GM12878 (cell line): ENCODE results near the gene DPF3. TPM values are rescaled to one million over a fixed set of nuclear protein-coding genes. Genes with fewer than 3 reads are reported as not detected.

ENCODE experiments used
- ATAC-seq: fragments of 200-7000 bp; cut with Tn5 transposase; 3 replicates; pipeline ENCODE4 v1.9.1; 2020; ENCODE audit warnings: mild to moderate bottlenecking, moderate library complexity
- BruUV-seq: library from RNA; stranded (reverse); fragments of 400-500 nt; replicated peaks from 2 replicates; lab custom pipeline; 2021; lab: Mats Ljungman, UMichigan
- CTCF ChIA-PET: fragments of 300-600 bp; sonication (Branson Sonifier 250); formaldehyde crosslinking; extraction: SDS; loops from one replicate; lab custom pipeline; 2021; ENCODE audit warnings: inconsistent platforms; lab: Yijun Ruan, JAX
- POLR2A ChIA-PET: fragments of 350-600 bp; formaldehyde crosslinking; extraction: SDS; loops from one replicate; lab custom pipeline; 2021; ENCODE audit warnings: inconsistent platforms; lab: Charles Lee
- RAD21 ChIA-PET: fragments of 300-600 bp; sonication (Branson Sonifier 250); formaldehyde crosslinking; loops from one replicate; lab custom pipeline; 2023; ENCODE audit warnings: antibody characterized with exemption; ENCODE audit not compliant: unreplicated experiment; lab: Charles Lee
- SMC1A ChIA-PET: fragments of 300-600 bp; sonication (Branson Sonifier 250); formaldehyde crosslinking; loops from one replicate; lab custom pipeline; 2023; ENCODE audit not compliant: unreplicated experiment, uncharacterized antibody; lab: Charles Lee
- DNase-seq: peaks from one replicate; pipeline ENCODE4 v3.0.0-alpha.2; 2011; ENCODE audit warnings: low read depth, low spot score
- FAIRE-seq: peaks from 3 replicates; lab custom pipeline; 2011; peaks lifted over from hg19 to GRCh38; lab: Jason Lieb, UNC
- H2AFZ ChIP-seq: 2 replicates; pipeline ENCODE4 v1.6.0; 2011; ENCODE audit warnings: low read depth, low read length, control low read depth; ENCODE audit not compliant: control insufficient read depth
- H3K27ac ChIP-seq: 2 replicates; pipeline ENCODE4 v1.5.1; 2011; ENCODE audit warnings: control low read depth; ENCODE audit not compliant: control insufficient read depth, insufficient read depth
- H3K27me3 ChIP-seq, 2 experiments: replicated peaks in 1 of 2; 2 replicates each; pipeline versions ENCODE4 v1.6.0 to v1.6.1; 2011; ENCODE audit warnings: low read length in 1 of 2; ENCODE audit not compliant: control insufficient read depth in 2 of 2, insufficient read depth in 2 of 2
- H3K36me3 ChIP-seq, 2 experiments: 2 replicates each; pipeline ENCODE4 v1.5.1; 2011; ENCODE audit warnings: low read length in 1 of 2; ENCODE audit not compliant: control insufficient read depth in 2 of 2, insufficient read depth in 2 of 2
- H3K4me1 ChIP-seq: 2 replicates; pipeline ENCODE4 v1.6.1; 2011; ENCODE audit warnings: mild to moderate bottlenecking, low read length, moderate library complexity, mixed read lengths; ENCODE audit not compliant: control insufficient read depth, insufficient read depth
- H3K4me2 ChIP-seq: 2 replicates; pipeline ENCODE4 v1.6.0; 2011; ENCODE audit warnings: control low read depth; ENCODE audit not compliant: control insufficient read depth, insufficient read depth
- H3K4me3 ChIP-seq: fragments of 200-600 bp; sonication (generic); 2 replicates; pipeline ENCODE4 v1.5.1; 2016
- H3K79me2 ChIP-seq: 2 replicates; pipeline ENCODE4 v1.6.0; 2011; ENCODE audit warnings: low read length; ENCODE audit not compliant: control insufficient read depth, insufficient read depth
- H3K9ac ChIP-seq: 2 replicates; pipeline ENCODE4 v1.8.0; 2011; ENCODE audit warnings: low read length, control low read depth, mixed read lengths; ENCODE audit not compliant: control insufficient read depth, insufficient read depth
- H3K9me3 ChIP-seq: replicated peaks from 3 replicates; pipeline ENCODE4 v1.5.1; 2011; ENCODE audit warnings: mild to moderate bottlenecking, low read length; ENCODE audit not compliant: control insufficient read depth, insufficient read depth
- H4K20me1 ChIP-seq: 2 replicates; pipeline ENCODE4 v1.6.0; 2011; ENCODE audit not compliant: control insufficient read depth, insufficient read depth
- EGR1 ChIP-seq, 2 experiments: IDR thresholded peaks; 1 replicate in 1 of 2; 2 replicates in 1 of 2; pipeline ENCODE4 v1.6.1; 2011 to 2012; ENCODE audit warnings: low read depth in 2 of 2, low read length in 2 of 2, borderline replicate concordance in 1 of 2, mild to moderate bottlenecking in 1 of 2, moderate library complexity in 1 of 2
- ETV6 ChIP-seq, 2 experiments: fragments of 450-650 bp in 1 of 2; IDR thresholded peaks in 1 of 2; conservative IDR thresholded peaks in 1 of 2; 2 replicates each; pipeline ENCODE4 v1.6.1; 2014; ENCODE audit warnings: antibody characterized with exemption in 1 of 2, borderline replicate concordance in 1 of 2, low read depth in 1 of 2, mild to moderate bottlenecking in 1 of 2, moderate library complexity in 1 of 2
- GATAD2B ChIP-seq: fragments of 450-650 bp; conservative IDR thresholded peaks from 2 replicates; pipeline ENCODE4 v1.6.1; 2017; ENCODE audit warnings: low read depth, mild to moderate bottlenecking, moderate library complexity
- IKZF1 ChIP-seq: fragments of 450-650 bp; conservative IDR thresholded peaks from 2 replicates; pipeline ENCODE4 v1.6.1; 2017; ENCODE audit warnings: antibody characterized with exemption, mild to moderate bottlenecking
- MEF2A ChIP-seq: IDR thresholded peaks from 2 replicates; pipeline ENCODE4 v1.6.1; 2011; ENCODE audit warnings: low read depth, mild to moderate bottlenecking, low read length, moderate library complexity; ENCODE audit not compliant: insufficient read depth
- SPI1 ChIP-seq: IDR thresholded peaks from 2 replicates; pipeline ENCODE4 v1.6.1; 2011; ENCODE audit warnings: low read depth, mild to moderate bottlenecking, low read length, moderate library complexity, borderline replicate concordance; ENCODE audit not compliant: insufficient read depth
- SREBF1 ChIP-seq: IDR thresholded peaks from 2 replicates; pipeline ENCODE4 v1.6.1; 2012; ENCODE audit warnings: mild to moderate bottlenecking, low read length
- ZNF217 ChIP-seq: fragments of 450-650 bp; IDR thresholded peaks from 2 replicates; pipeline ENCODE4 v1.6.1; 2017; ENCODE audit warnings: antibody characterized with exemption, mild to moderate bottlenecking
- WGBS: methylation state at CpG from one replicate; pipeline ENCODE4 v1.1.6; 2016; ENCODE audit warnings: low lambda C conversion rate; ENCODE audit not compliant: insufficient replicate concordance, insufficient coverage; ENCODE audit errors: missing lambda C conversion rate; 5-methylcytosine and 5-hydroxymethylcytosine counted together
- in situ Hi-C: fragments of 300-500 bp; cut with MboI; formaldehyde crosslinking; loops from 9 replicates; pipeline ENCODE4 v1.14.3; 2018; ENCODE audit warnings: mixed read lengths
- intact Hi-C: fragments of 100-400 bp; cut with micrococcal nuclease; formaldehyde crosslinking; loops from one replicate; pipeline ENCODE4 v1.14.2; 2022; ENCODE audit not compliant: unreplicated experiment
- polyA plus RNA-seq, 11 experiments: library from polyadenylated mRNA; depleted of rRNA in 4 of 11; unstranded in 6 of 11; stranded (reverse) in 5 of 11; fragments of >200 nt; fragmentation: Nextera tagmentation in 4 of 11; fragmentation: Illumina TruSeq in 1 of 11; extraction: Ambion mirVana in 4 of 11; extraction: Trizol in 1 of 11; gene quantifications; 1 replicate in 1 of 11; 2 replicates in 10 of 11; pipeline versions ENCODE4 v1.2.1 to v1.2.3, GENCODE V29; 2011 to 2016; ENCODE audit warnings: inconsistent platforms in 2 of 11, missing spikeins in 2 of 11, low read depth in 1 of 11
- total RNA-seq, 4 experiments: library from RNA; depleted of rRNA in 3 of 4; stranded (reverse); fragments of >200 nt in 3 of 4; fragmentation: Illumina TruSeq in 1 of 4; extraction: Trizol in 1 of 4; gene quantifications; 2 replicates each; pipeline versions ENCODE4 v1.2.1 to v1.2.3, GENCODE V29; 2013 to 2021
- TF ChIP-seq, protein P1 (sequence below): fragments of 450-650 bp; IDR thresholded peaks from 2 replicates; pipeline ENCODE4 v1.6.1; 2017; ENCODE audit warnings: low read depth, mild to moderate bottlenecking, moderate library complexity

The DPF3 gene
- total and polyA plus RNA-seq, 10 of the 15 experiments (the other 5 are each of a cell fraction or from before 2014, with no cell fraction given), result 0.69 to 8.0 (median 2.2) TPM

- RAD21 ChIA-PET, result interaction anchor here (0.9 to 3.9 kb wide), 9 partner anchors 9 to 379 kb away, joined by 3 to 31 read pairs (median 9); no protein-coding TSS in a partner anchor
- SMC1A ChIA-PET, result interaction anchor here (0.9 to 2.6 kb wide), 11 partner anchors 9 to 380 kb away, joined by 3 to 25 read pairs (median 6); no protein-coding TSS in a partner anchor
- Histone ChIP-seq H3K4me2 (peak overlapping the region; percentile 96), H3K9ac (peak overlapping the region; percentile 40; the same call in 1 of the 2 replicates), H2AFZ (peak overlapping the region; percentile 68)
- ATAC-seq (peak; percentile 27), DNase-seq (no peak)
- in situ Hi-C loops, result no loop called here
- CTCF ChIA-PET, result interaction anchor here (0.9 to 2.6 kb wide), 7 partner anchors 11 to 415 kb away, joined by 3 to 40 read pairs (median 3); no protein-coding TSS in a partner anchor
- no TSS peak for BruUV-seq
- POLR2A ChIA-PET, result interaction anchor here (1.1 to 2.2 kb wide), 3 partner anchors 9 to 258 kb away, joined by 4 to 8 read pairs (median 4); no protein-coding TSS in a partner anchor
- TF ChIP-seq ETV6 (conservative IDR thresholded peaks at IDR 0.05 in 1 of 2, IDR thresholded peaks at IDR 0.05 in 1 of 2; ENCODE audit: borderline replicate concordance in 1 of 2, low read depth in 1 of 2) (peak in 1 of 2 experiments; percentile 97; a peak in 2 of 4 replicates), EGR1 (IDR thresholded peaks at IDR 0.05; ENCODE audit: borderline replicate concordance in 1 of 2, low read depth in 2 of 2, low read length in 2 of 2) (peak in 1 of 2 experiments; percentile 48; a peak in 1 of 3 replicates), MEF2A (no peak), SREBF1 (no peak), SPI1 (no peak), GATAD2B (0 out of 2 replicates have a peak, but pooled peaks have one; percentile 18), ZNF217 (no peak), IKZF1 (peak; percentile 80; the same call in 1 of the 2 replicates)
- TF ChIP-seq, protein P1, sequence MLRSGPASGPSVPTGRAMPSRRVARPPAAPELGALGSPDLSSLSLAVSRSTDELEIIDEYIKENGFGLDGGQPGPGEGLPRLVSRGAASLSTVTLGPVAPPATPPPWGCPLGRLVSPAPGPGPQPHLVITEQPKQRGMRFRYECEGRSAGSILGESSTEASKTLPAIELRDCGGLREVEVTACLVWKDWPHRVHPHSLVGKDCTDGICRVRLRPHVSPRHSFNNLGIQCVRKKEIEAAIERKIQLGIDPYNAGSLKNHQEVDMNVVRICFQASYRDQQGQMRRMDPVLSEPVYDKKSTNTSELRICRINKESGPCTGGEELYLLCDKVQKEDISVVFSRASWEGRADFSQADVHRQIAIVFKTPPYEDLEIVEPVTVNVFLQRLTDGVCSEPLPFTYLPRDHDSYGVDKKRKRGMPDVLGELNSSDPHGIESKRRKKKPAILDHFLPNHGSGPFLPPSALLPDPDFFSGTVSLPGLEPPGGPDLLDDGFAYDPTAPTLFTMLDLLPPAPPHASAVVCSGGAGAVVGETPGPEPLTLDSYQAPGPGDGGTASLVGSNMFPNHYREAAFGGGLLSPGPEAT, result no peak
- TF ChIP-seq, all 136 proteins: peak for 4
- 1% methylated on average over 58 of the region's 68 CpGs for WGBS
- Histone ChIP-seq H3K79me2 (no peaks in the 10 kb centered on the region), H4K20me1 (no peaks in the 10 kb centered on the region), H3K9me3 (no peaks in the 10 kb centered on the region), H3K36me3 (no peaks in the 10 kb centered on the region), H3K4me1 (peaks cover 8% of the 10 kb centered on the region), H3K27me3 (no peaks in the 10 kb centered on the region), H3K4me3 (peak overlapping the region; percentile 98), H3K27ac (no peak overlapping the region)
- intact Hi-C loops, result no loop called here
- no peak for FAIRE-seq
These were observed 844 bp downstream of the DPF3 start for GRCh38 chr14:72892879-72893635.
